Measurements from ENCODE around the gene FNDC7.
"Not testable (repeated sequence)": the region's sequence is repeated elsewhere in the genome, so short reads cannot be mapped to it uniquely, and the experiment has no call there.

Gene FNDC7

DNA sequence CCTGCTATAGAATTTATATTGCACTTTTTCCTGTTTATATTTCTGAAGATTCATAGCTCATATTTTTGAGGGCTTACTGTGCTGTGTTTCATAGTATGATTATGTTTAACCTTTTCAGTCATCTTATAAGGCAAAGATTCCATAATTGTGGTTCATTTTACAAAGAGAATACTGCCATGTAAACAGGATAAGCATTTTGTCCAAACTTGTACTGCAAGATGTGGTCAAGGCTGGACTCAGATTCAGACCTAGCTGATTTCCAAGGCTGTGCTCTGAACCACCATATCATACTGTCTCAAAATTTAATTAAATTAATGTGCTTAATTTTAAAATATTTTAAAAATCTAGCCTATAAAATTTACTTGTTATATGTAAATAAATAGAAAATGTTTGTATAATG is 65.1 kb downstream of the FNDC7 start:
- POLR2A ChIA-PET (ENCODE audit: low non-redundant PET) = no interaction called here

DNA sequence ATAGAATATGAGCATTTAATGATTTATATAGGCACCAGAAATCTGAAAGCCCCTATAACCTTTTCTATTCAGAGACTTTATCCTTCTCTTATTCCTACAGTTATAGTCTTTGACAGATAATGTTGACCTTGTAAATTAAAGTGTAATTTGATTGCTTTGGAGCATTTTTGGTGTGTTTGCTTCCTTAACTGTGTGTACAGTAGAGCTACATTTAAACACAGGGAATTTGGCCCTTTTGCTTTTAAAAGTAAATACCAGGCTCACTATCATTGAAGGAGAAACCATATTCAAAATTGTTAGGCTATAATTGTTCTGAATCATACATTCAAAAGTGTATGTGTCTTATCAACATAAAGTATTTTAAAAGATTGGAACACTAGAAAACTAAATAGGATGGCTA is 66.7 kb downstream of the FNDC7 start:
- ChIA-PET POLR2A (ENCODE audit: low non-redundant PET) (no interaction called here), CTCF (interaction anchor here (0.6 kb wide), 1 partner anchor 16 kb away, joined by 3 read pairs; no protein-coding TSS in a partner anchor)
- H3K27ac ChIP-seq = no peak overlapping the region
- TF ChIP-seq, protein P1, sequence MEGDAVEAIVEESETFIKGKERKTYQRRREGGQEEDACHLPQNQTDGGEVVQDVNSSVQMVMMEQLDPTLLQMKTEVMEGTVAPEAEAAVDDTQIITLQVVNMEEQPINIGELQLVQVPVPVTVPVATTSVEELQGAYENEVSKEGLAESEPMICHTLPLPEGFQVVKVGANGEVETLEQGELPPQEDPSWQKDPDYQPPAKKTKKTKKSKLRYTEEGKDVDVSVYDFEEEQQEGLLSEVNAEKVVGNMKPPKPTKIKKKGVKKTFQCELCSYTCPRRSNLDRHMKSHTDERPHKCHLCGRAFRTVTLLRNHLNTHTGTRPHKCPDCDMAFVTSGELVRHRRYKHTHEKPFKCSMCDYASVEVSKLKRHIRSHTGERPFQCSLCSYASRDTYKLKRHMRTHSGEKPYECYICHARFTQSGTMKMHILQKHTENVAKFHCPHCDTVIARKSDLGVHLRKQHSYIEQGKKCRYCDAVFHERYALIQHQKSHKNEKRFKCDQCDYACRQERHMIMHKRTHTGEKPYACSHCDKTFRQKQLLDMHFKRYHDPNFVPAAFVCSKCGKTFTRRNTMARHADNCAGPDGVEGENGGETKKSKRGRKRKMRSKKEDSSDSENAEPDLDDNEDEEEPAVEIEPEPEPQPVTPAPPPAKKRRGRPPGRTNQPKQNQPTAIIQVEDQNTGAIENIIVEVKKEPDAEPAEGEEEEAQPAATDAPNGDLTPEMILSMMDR (conservative IDR thresholded peaks at IDR 0.05; ENCODE audit: low read depth) = no peak
- DNase-seq (ENCODE audit: low spot score) = no peak

More for the DNA sequence above, 65.1 kb downstream of the FNDC7 start:
- TF ChIP-seq, protein P1 (conservative IDR thresholded peaks at IDR 0.05; ENCODE audit: low read depth) = no peak
- H3K27ac ChIP-seq = no peak overlapping the region
- CTCF ChIA-PET = interaction anchor here (0.6 kb wide), 1 partner anchor 145 kb away, joined by 3 read pairs; no protein-coding TSS in a partner anchor
- no peak for DNase-seq (ENCODE audit: low spot score)

DNA sequence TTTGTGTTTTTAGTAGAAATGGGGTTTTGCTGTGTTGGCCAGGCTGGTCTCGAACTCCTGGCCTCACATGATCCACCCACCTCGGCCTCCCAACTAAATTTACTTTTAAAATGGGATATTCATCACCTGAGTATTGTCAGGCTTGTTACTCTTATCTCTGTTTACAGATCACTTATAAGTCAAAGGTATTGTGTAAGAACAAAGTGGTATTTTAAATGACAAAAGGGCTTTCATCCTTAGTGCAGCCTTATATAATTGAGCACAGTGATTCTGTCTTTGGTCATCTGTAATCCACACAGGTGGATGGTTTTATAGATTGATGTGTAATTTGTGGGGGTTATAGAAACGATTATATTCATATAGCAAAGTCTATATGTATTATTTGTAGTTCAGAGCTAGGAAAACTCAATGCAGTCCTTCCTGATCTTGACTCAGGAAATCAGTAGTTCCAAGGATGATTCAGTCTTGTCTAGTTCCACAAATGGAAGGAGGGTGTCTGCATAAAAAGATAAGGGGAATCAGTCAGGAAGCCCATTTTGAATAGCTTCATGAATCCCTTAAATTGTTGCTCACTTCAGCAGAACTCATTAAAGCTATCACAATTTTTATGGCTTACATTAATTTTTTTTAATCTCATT is 68.3 kb downstream of the FNDC7 start:
- no peak for DNase-seq (ENCODE audit: low spot score)
- no peak overlapping the region for H3K27ac ChIP-seq
- CTCF ChIA-PET = interaction anchor here (0.7 kb wide), 1 partner anchor 20 kb away, joined by 4 read pairs; no protein-coding TSS in a partner anchor
- POLR2A ChIA-PET (ENCODE audit: low non-redundant PET) = no interaction called here
- TF ChIP-seq, protein P1 (conservative IDR thresholded peaks at IDR 0.05; ENCODE audit: low read depth) = no peak

DNA sequence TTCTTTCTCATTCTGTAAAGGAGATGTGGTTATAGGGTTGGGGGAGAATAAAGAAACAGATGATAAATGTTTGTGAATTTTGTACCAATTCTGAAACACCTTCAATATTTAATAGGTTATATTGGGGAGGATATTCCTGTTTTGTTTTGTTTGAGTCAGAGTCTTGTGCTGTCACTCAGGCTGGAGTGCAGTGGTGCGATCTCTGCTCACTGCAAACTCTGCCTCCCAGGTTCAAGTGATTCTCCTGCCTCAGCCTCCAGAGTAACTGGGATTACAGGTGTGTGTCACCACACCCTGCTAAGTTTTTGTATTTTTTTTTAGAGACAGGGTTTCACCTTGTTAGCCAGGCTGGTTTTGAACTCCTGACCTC is 68.9 kb downstream of the FNDC7 start:
- DNase-seq (ENCODE audit: low spot score); POLR2A ChIA-PET (ENCODE audit: low non-redundant PET); H3K27ac ChIP-seq: not testable (repeated sequence)
- CTCF ChIA-PET = interaction anchor here (0.7 kb wide), 1 partner anchor 20 kb away, joined by 4 read pairs; no protein-coding TSS in a partner anchor

DNA sequence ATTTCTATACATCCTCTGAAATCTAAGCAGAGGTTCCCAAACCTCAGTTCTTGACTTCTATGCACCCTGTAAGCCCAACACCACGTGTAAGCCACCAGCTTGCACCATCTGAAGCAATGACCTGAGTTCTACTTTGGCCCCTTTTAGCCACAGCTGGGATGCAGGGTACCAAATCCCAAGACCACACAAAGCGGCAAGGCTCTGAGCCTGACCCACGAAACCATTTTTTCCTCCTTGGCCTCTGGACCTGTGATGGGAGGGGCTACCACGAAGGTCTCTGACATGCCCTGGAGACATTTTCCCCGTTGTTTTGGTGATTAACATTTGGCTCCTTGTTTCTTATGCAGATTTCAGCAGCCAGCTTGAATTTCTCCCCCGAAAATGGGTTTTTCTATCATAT is 72.6 kb downstream of the FNDC7 start:
- TF ChIP-seq, protein P1 (conservative IDR thresholded peaks at IDR 0.05; ENCODE audit: low read depth) = no peak
- CTCF ChIA-PET = no interaction called here
- POLR2A ChIA-PET (ENCODE audit: low non-redundant PET) = no interaction called here
- DNase-seq (ENCODE audit: low spot score) = no peak
- no peak overlapping the region for H3K27ac ChIP-seq

DNA sequence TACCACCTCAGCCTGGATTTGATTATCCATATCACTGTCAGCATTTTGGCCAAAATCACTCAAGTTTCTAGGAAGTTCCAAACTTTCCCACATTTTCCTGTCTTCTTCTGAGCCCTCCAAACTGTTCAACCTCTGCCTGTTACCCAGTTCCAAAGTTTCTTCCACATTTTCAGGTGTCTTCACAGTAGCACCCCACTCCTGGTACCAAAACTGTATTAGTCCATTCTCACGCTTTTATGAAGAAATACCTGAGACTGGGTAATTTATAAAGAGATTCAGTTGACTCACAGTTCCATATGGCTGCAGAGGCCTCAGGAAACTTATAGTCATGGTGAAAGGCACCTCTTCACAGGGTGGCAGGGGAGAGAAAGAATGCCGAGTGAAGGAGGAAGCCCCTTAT is 73.2 kb downstream of the FNDC7 start:
- H3K27ac ChIP-seq = no peak overlapping the region
- ChIA-PET CTCF (no interaction called here), POLR2A (ENCODE audit: low non-redundant PET) (no interaction called here)
- DNase-seq (ENCODE audit: low spot score) = no peak
- TF ChIP-seq, protein P1 (conservative IDR thresholded peaks at IDR 0.05; ENCODE audit: low read depth) = no peak

DNA sequence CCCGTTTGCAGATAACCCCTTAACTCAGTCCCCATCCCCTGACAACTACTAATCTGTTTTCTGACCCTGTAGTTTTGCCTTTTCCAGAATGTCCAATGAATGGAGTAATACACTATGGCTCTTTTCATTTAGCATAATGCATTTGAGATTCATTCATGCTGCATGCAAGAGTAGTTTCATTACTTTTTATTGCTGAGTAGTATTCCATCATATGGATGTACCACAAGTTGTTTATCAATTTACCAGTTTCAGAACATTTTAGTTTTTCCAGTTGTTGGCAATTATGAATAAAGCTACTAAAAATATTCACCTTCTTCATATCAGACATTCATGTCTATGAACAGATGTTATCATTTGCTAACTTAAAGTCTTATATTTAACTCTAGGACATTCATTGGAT is 79.1 kb downstream of the FNDC7 start:
- POLR2A ChIA-PET (ENCODE audit: low non-redundant PET) = no interaction called here
- CTCF ChIA-PET = no interaction called here

More for the DNA sequence above, 79.1 kb downstream of the FNDC7 start:
- TF ChIP-seq, protein P1 (conservative IDR thresholded peaks at IDR 0.05; ENCODE audit: low read depth) = no peak
- H3K27ac ChIP-seq = no peak overlapping the region
- no peak for DNase-seq (ENCODE audit: low spot score)

All from RWPE1 (cell line).